GM18867 (cell line): ENCODE measurements around the gene KIAA1328.
"Not testable (repeated sequence)": the region's sequence is repeated elsewhere in the genome, so short reads cannot be mapped to it uniquely, and the experiment has no call there.

ENCODE experiments used
- ATAC-seq: cut with Tn5 transposase; IDR thresholded peaks from one replicate; pipeline ENCODE4 v1.9.1; 2021; ENCODE audit warnings: mild to moderate bottlenecking, moderate library complexity; ENCODE audit not compliant: unreplicated experiment

KIAA1328 gene

DNA sequence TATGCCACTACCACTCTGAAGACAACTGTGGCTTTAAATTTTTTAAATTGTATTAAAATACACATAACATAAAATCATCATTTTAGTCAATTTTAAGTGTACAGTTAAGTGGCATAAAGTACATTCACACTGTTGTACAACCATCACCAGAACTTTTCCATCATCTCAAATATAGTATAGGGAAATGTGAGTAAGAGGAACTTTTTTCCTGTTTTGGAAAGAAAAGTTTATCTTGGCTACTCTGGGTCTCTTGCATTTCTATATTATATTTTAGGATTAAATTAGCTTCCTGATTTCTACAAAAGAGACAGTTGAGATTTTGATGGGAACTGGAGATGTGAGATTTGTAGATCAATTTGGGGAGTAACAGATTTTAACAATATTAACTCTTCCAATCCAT lies 3.4 kb upstream of the KIAA1328 start:
- ATAC-seq = no peak

DNA sequence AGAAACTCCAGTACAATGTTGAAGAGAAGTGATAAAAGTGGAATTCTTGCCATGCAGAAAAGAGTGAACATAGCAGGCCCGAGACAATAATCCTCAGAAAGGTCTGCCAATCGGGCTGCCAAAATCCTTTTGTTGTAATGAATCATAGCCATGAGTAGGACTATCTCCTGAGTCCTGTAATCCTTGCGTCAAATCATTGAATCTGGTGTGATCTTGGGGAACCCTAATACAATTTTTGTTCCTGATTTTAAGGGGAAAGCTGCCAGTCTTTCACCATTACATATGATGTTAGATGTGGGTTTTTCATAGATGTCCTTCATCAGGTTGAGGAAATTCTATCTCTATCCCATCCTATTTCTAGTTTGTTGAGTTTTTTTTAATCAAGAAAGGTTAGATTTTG lies 2.4 kb upstream of the KIAA1328 start:
- no peak for ATAC-seq

DNA sequence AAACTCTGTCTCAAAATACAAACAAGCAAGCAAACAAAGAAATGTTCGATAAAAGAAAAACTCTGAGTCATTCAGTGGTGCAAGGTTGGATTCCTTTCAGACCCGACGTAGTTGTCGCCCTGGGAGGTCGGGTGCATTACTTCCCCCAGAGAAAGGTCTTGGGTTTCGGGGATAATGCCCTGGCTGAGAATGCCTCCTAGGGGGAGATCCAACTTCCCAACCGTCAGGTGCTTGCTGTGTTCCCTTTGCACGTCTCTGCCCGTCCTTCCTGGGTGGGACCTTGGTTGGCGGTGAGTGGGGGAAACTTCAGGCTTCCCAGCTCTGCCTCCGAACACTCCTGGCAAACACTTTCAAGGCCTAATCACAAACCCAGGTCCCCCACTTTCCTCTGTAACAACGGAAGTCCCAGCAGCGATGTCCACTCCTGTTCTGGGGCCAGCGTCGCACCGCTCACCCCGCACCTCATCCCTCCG lies 734 bp upstream of the KIAA1328 start:
- peak; percentile 1 for ATAC-seq

DNA sequence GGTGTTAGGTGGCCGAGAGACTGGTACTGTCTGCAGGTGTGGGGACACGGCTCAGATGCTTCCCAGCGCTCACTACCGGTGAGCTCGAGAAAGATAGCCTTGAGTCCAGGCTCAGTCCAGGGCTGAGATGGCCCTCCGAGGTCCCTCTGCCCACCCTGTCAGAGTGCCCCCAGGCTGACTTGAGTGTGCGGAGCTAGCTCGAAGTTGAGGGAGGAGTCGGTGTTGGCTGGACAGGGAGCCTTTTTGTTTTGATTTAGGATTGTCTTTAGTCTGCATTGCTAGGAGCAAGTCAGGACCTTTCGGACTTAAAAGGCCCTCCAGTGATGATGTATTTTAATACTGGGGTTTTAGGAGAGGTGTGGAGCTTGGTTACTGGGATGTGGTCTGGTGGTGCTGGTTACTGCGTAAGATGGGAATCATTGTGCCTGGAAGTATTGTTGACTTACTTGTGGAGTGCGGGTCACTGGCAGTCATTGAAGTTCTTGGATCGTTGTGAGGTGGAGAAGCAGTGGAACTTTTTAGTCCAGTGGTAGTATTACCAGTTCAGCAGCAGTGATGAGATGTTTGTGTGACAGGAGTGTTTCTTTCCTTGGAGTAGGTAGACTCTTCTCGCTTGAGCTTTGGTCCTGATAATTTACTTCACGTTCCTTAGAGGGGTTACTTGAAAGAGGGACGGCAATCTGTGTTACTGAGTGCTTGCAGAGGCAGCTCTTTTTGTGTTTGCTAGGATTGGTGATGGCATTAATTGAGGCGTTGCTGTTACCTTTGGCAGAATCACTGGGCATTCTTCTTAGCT lies 633 bp downstream of the KIAA1328 start:
- ATAC-seq = no peak

DNA sequence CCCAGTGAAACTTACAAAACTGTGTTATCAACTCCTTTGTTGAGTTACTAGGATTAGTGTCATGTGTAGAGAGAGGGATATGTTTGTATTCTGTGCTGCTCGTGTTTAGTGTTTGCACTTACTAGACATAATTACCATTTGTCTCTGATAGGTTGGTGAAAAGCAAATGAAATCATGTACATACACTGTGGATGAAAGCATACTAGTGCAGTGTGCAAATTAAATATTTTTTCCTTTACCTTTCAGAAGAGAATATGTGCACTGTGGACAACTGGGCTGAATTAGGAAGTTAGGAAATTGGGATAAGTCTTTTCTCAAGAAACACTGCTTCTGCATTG lies 1.2 kb downstream of the KIAA1328 start:
- no peak for ATAC-seq

DNA sequence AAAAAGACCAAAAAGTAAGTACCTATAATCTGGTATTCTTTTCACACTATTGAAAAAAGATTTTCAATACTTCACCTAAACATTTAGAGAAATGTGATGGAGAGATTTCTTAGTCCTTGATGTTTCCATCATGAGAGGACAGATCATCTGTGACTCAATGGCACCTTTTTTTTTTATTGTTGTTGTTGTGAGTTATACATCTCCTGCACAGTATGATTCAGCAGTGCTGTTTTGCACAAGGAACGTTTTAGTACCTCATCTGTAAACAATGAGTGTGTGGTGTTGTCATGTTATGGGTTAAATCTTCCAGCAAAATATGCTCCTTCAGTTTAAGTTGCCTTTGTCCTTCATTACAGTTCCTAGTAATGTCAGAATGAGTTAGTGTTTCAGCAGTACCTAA lies 2.2 kb downstream of the KIAA1328 start:
- ATAC-seq = no peak

DNA sequence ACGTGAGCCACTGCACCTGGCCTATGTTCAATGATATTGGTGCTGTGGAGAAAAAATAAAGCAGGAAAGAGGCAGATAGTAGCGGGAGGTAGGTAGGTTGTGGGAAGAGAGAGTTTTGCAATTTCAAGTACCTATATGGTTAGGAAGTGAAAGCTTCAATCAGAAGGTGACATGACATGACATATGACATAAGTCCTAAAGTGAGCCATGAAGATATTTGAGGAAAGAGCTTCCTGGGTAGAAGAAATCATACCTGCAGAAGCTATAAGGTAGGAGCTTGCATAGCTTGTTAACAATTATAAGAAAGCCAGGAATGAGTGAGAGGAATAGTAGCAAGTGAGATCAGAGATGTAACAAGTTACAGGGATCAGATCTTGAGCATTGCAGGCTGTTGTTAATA lies 4.2 kb downstream of the KIAA1328 start:
- ATAC-seq = no peak

DNA sequence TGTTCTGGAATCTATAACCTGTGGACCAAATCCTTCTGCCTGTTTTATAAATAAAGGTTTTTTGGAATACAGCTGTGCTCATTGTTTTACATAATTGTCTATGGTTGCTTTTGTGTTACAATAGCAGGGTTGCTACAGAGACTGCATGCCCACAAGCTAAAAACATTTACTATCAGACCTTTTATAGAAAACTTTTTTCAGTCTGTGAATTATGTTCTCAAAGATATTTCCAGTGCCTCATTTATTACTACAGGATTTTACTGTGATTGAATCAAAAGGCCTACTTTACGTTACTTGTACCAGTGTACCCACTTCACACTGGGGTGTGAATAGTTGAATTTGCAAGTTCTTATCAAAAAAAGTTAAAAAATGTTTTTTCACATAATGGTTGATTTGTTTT lies 7.0 kb downstream of the KIAA1328 start:
- ATAC-seq = no peak

DNA sequence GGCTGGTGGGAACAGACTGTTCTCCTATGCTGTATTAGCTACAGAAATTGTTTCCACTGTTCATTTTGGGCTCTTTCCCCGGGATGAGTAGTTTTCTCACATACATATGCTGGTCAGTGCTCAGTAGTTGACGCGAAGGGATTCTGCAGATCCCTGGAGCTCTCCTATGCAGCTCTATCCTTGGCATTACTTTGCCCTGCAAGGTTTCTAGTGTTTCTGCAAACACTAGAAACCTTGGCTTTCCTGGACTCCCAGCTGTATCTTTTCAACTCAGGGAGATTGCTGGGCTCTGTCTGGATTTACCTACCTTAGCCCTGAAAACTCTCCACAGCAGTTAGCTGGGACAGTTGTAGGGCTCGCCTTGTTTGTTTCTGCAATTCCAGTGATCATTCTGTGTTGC lies 10.9 kb downstream of the KIAA1328 start:
- ATAC-seq = no peak

DNA sequence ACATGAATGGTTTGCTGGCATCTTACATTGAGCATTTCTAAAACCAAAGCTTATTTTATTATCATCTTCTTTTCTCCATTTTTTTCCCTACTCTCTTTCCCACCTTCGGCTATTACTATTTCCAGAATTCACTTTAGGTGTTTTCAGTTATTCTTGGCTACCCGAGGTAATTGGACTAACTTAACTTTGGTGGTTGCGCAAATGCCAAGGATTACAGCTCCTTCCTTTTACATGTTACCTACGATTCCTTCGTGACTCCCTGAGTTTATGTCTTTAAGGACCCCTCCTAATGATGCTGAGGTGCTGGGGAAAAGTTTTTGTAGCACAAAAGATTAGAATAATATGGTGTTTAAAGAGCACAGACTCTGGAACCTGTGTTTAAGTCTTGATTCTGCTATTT lies 14.3 kb downstream of the KIAA1328 start:
- ATAC-seq = no peak

DNA sequence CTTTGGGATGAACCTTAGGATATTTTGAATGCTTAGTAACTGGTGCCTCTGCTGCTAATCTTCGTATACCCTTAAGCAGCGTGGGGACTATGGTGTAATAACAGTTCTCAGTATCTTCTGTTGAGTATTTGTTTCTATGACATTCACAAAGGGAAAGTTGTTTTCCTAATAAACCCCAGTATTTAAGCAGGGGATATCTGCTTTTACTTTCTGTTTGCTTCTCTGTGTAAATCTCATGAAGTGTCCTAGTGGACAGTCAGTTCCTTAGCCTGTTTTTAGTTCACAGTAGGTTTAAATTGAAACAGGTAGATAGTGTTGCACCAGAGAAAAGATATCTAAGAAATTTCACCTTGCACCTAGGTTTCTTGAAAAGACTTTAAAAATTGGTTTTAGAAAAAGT lies 14.9 kb downstream of the KIAA1328 start:
- ATAC-seq = no peak

DNA sequence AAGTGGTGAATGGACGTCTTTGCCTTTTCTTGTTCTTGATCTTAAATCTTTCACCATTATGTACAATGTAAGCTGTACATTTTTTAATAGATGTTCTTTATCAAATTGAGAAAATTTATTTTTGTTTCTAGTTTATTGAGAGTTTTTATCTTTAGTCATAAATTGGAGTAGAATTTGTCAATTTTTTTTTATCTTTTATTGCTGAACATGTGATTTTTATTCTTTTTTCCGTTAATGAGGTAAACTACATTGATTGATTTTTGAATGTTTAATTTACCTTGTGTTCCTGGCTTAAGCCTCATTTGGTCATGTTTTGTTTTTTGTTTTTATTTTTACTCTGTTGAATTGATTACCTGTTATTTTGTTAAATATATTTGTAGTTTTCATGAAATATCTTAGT lies 19.7 kb downstream of the KIAA1328 start:
- no peak for ATAC-seq

DNA sequence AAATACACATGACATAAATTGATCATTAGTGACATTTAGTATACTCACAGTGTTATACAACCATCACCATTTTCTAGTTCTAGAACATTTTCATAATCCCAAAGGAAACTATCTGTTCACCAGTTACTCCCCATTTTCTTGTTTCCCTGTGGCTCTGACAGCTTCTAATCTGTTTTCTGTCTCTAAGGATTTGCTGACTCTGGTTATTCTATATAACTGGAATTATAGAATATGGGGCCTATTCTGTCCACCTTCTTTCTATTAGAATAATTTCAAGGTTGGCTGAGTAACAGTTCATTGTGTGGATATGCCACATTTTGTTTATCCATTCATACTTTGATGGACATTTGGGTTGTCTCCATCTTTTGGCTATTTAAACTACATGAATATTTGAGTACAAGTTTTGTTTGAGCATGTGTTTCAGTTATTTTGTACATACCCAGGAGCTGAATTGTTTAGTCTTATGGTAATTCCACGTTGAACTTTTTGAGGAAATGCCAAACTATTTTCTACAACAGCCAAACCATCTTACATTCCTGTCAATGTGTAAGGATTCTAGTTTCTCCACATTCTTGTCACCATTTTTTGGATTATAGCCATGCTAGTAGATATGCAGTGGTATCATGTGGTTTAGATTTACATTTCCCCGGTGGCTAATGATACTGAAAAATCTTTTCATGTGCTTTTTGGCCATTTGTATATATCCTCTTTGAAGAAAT lies 20.5 kb downstream of the KIAA1328 start:
- no peak for ATAC-seq

DNA sequence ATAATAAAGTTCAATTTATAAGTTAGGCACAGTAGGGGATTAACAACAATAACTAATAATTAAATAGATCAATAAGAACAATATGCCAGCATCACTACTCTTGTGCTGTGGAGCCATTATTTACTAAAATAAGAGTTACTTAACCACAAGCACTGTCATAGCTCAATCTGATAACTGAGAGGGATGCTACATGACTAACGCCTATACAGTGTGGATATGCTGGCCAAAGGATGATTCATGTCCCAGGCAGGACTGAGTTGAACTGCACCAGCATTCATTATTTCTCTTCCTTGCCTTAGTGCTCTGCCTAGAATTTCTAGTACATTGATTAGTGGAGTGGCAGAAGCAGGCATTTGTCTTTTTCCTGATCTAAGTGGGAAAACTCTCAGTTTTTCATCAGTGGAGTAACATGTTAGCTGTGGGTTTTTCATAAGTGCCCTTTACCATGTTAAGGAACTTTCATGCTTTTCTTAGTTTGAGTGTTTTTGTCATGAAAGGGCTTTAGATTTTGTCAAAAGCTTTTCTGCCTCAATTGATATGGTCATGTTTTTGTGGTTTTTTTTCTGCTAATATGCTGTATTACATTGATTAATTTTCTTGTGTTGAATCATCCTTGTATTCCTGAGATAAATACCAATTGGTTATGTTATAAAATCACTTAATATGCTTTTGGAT lies 21.7 kb downstream of the KIAA1328 start:
- no peak for ATAC-seq

DNA sequence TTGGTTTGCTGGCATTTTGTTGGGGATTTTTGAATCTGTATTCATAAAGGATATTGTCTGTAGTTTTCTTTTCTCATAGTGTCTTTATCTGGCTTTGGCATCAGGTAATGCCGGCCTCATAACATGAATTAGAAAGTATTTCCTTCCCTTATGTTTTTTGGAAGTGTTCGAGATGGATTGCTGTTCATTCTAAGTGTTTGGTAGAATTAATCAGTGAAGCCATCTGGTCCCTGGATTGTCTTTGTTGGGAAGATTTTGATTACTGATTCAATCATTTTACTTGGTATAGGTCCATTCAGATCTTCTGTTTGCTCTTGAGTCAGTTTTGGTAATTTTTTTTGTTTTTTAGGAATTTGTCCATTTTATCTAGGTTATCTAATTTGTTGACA lies 22.3 kb downstream of the KIAA1328 start:
- ATAC-seq = no peak

DNA sequence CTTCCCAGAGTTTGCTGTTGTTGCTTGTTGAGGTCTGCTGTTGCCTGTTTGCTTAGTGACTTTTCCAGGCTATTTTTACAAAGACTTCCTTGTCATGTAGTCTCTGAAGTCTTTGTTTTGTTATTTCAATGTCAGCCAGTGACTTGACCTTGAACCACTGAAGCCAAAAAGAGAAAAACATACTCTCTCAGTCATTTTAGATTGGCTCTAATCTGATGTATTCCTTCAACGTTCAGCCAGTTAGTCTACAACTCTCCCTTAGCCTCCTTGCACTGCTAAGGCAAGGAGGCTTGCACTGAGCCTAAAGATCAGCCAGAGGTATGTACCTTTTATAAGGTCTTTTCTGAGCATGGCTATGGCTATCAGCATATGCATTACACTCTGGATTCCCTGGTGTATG lies 27.9 kb downstream of the KIAA1328 start:
- ATAC-seq = no peak

DNA sequence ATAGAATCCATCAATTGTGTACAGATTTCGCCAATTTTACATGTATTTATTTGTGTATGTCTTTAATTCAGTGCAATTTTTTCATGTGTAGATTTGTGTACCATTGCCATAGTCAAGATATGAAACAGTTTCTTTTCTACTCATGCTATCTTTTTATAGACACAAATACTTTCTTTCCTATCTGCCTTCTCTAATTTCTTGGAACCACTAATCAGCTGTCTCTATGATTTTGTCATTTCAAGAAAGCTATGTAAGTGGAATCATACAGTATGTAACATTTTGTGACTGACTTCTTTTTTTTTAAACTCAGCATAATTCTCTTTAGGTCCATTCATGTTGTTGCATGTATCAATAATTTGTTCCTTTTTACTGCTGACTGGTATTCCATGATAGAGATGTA lies 33.3 kb downstream of the KIAA1328 start:
- no peak for ATAC-seq

DNA sequence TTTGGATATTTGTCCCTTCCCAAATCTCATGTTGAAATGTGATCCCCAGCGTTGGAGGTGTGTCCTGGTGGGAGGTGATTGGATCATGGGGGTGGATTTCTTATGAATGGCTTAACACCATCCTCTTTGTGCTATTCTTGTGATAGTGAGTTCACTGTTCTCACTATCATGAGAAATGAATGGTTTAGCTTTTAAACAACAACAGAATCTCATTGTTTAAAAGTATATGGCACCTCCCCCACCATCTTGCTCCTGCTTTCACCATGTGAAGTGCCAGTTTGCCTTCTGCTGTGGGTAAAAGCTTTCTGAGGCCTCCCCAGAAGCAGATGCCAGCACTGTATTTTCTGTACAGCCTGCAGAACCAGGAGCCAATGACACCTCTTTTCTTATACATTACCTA lies 38.1 kb downstream of the KIAA1328 start:
- ATAC-seq = no peak

DNA sequence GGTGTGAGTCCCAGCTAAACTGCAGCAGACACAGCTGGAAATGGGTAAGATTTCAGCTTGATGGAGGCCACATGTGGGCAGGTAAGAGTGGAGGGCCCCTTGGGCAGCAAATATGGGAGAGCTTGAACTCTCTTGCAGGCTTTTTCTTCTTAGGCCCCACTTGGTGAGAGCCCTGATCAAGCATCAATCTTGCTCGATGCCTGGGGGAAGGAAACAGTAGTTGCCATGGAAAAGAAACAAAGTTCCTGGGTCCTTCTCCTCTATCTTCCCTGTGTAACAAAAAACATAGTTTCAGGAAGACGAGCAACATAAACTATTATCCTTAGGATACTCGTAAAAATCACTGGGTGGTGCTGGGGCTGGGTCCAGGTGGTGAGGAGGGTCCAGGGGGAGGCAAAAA lies 42.9 kb downstream of the KIAA1328 start:
- ATAC-seq = no peak

DNA sequence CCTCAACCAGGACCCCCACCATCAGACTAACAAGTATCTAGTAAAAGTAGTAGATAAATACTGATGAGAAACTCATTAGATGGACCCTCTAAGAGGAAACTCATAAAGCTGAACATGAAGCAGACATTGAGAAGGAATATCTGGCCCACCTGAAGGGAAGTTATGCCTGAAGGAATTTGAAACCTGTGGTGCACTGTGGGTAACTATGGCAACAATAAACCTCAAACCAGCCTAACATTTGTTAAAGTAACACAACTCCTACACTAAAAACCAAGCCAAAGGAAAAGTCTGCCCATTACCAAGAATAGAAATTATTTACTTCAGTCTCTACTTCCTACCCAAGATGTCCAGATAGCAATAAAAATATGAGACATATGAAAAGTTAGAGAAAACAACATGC lies 43.4 kb downstream of the KIAA1328 start:
- ATAC-seq = no peak

DNA sequence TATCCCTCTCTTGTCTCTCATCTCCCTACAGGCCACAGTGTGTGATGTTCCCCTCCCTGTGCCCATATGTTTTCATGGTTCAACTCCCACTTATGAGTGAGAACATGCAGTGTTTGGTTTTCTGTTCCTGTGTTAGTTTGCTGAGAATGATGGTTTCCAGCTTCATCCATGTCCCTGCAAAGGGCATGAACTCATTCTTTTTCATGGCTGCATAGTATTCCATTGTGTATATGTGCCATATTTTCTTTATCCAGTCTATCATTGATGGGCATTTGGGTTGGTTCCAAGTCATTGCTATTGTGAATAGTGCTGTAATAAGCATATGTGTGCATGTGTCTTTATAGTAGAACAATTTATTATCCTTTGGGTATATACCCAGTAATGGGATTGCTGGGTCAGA lies 44.9 kb downstream of the KIAA1328 start:
- ATAC-seq = not testable (repeated sequence)

DNA sequence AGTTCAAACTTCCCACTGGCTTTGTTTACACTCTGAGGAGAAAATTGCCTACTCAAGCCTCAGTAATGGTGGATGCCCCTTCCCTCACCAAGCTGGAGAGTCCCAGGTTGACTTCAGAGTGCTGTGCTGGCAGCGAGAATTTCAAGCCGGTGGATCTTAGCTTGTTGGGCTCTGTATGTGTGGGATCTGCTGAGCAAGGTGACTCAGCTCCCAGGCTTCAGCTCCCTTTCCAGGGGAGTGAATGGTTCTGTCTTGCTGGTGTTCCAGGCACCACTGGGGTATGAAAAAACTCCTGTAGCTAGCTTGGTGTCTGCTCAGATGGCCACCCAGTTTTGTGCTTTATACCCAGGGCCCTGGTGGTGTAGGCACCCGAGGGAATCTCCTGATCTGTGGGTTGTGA lies 50.9 kb downstream of the KIAA1328 start:
- ATAC-seq = not testable (repeated sequence)
